ENCODE data around the gene KRTAP17-1. TPM values are rescaled to one million over a fixed set of nuclear protein-coding genes. Genes with fewer than 3 reads are reported as not detected.

Gene KRTAP17-1
- total RNA-seq, 3 donors from 2014 or later = not detected

DNA sequence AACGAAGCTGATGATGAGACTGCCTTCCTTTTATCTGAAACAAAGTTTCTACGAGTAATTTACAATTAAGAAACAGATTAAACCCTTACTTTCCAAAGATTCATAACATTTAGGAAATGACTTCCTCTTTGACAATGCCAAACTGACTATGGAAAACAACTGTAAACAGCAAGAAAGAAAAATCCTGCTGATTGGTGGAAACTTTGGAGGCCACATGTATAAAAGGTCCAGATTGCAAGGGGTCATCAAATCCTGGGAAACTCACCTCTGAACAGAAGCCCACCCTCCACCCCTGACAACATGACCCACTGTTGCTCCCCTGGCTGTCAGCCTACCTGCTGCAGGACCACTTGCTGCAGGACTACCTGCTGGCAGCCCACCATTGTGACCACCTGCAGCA lies 50.4 kb downstream of the KRTAP17-1 start, which contains the start of gene KRTAP9-6:
Gene KRTAP9-6, plus strand, starts transcription at position 301 of the 400 bp plus-strand sequence. Its CDS starts 0 bp downstream, at position 301.
- H3K4me1 Mint-ChIP-seq (ENCODE audit: low read depth) = peaks cover 20% of the 10 kb centered on the region
- peaks cover 6% of the 10 kb centered on the region for H3K27me3 Mint-ChIP-seq (ENCODE audit: low read depth)
- ATAC-seq (no peak), DNase-seq (no peak)
- no peak within 1 kb of the TSS for H3K4me3 Mint-ChIP-seq
- H3K36me3 Mint-ChIP-seq (ENCODE audit: insufficient read depth) = no peaks in the 10 kb centered on the region
- H3K9me3 Mint-ChIP-seq = no peaks in the 10 kb centered on the region

Other genes starting within 250 kb of the KRTAP17-1 start
- not detected for gene KRTAP2-4, start 249.8 kb downstream of the KRTAP17-1 start, total RNA-seq
- not detected for gene KRTAP4-7, start 231.6 kb downstream of the KRTAP17-1 start, total RNA-seq
- not detected for gene KRTAP4-8, start 217.6 kb downstream of the KRTAP17-1 start, total RNA-seq
- not detected for gene KRTAP4-16, start 213.5 kb downstream of the KRTAP17-1 start, total RNA-seq
- not detected for gene KRTAP4-9, start 210.3 kb downstream of the KRTAP17-1 start, total RNA-seq
- not detected for gene KRTAP4-11, start 197.3 kb downstream of the KRTAP17-1 start, total RNA-seq
- not detected for gene KRTAP4-12, start 191.5 kb downstream of the KRTAP17-1 start, total RNA-seq
- not detected for gene KRTAP4-6, start 175.2 kb downstream of the KRTAP17-1 start, total RNA-seq
- not detected for gene KRTAP4-5, start 165.9 kb downstream of the KRTAP17-1 start, total RNA-seq
- gene KRTAP4-4, start 155.0 kb downstream of the KRTAP17-1 start, total RNA-seq = not detected
- gene KRTAP4-3, start 147.5 kb downstream of the KRTAP17-1 start, total RNA-seq = not detected
- gene KRTAP4-2, start 137.5 kb downstream of the KRTAP17-1 start, total RNA-seq = not detected
- not detected for gene KRTAP4-1, start 130.8 kb downstream of the KRTAP17-1 start, total RNA-seq
- gene KRTAP9-1, start 125.8 kb downstream of the KRTAP17-1 start, total RNA-seq = not detected
- gene KRTAP9-2, start 89.1 kb downstream of the KRTAP17-1 start, total RNA-seq = not detected
- not detected for gene KRTAP9-3, start 83.3 kb downstream of the KRTAP17-1 start, total RNA-seq
- not detected for gene KRTAP9-8, start 77.7 kb downstream of the KRTAP17-1 start, total RNA-seq
- gene KRTAP9-4, start 66.0 kb downstream of the KRTAP17-1 start, total RNA-seq = not detected
- not detected for gene KRTAP9-9, start 60.3 kb downstream of the KRTAP17-1 start, total RNA-seq
- not detected for gene KRTAP9-6, start 50.3 kb downstream of the KRTAP17-1 start, total RNA-seq
- gene KRTAP9-7, start 40.0 kb downstream of the KRTAP17-1 start, total RNA-seq = not detected
- not detected for gene KRTAP29-1, start 12.9 kb downstream of the KRTAP17-1 start, total RNA-seq
- gene KRTAP16-1, start 6.4 kb downstream of the KRTAP17-1 start, total RNA-seq = not detected
- gene KRT33A, start 35.1 kb upstream of the KRTAP17-1 start, total RNA-seq = not detected
- gene KRT33B, start 54.1 kb upstream of the KRTAP17-1 start, total RNA-seq = not detected
- gene KRT34, start 66.6 kb upstream of the KRTAP17-1 start, total RNA-seq = not detected
- gene KRT31, start 81.9 kb upstream of the KRTAP17-1 start, total RNA-seq = not detected
- not detected for gene KRT37, start 108.9 kb upstream of the KRTAP17-1 start, total RNA-seq
- not detected for gene KRT38, start 125.3 kb upstream of the KRTAP17-1 start, total RNA-seq
- gene KRT32, start 151.7 kb upstream of the KRTAP17-1 start, total RNA-seq = not detected
- not detected for gene KRT35, start 165.4 kb upstream of the KRTAP17-1 start, total RNA-seq
- gene KRT36, start 174.2 kb upstream of the KRTAP17-1 start, total RNA-seq = not detected
- not detected for gene KRT13, start 189.9 kb upstream of the KRTAP17-1 start, total RNA-seq
- not detected for gene KRT15, start 203.2 kb upstream of the KRTAP17-1 start, total RNA-seq
- 1 to 10 TPM; 1.1 to 2.0 (median 1.8) TPM for gene KRT19, start 212.6 kb upstream of the KRTAP17-1 start, total RNA-seq

Measured in activated T-cell treated with anti-CD3 and anti-CD28 coated beads, Interleukin-2, amount 50 U/mL, for 4 hours (primary cell).